IMR-90 (cell line): Measurements from ENCODE around the gene JAK1. TPM values are rescaled to one million over a fixed set of nuclear protein-coding genes. Genes with fewer than 3 reads are reported as not detected.

Experiments
- ATAC-seq: fragments of 200-7000 bp; cut with Tn5 transposase; 2 replicates; pipeline ENCODE4 v1.9.1; 2020; ENCODE audit warnings: low read depth, mild to moderate bottlenecking, moderate library complexity
- BruUV-seq: library from RNA; stranded (reverse); fragments of 400-500 nt; replicated peaks from 2 replicates; lab custom pipeline; 2021; lab: Mats Ljungman, UMichigan
- CTCF ChIA-PET: fragments of 300-600 bp; formaldehyde crosslinking; extraction: SDS; loops from one replicate; lab custom pipeline; 2021; ENCODE audit warnings: antibody characterized with exemption; lab: Yijun Ruan, JAX
- POLR2A ChIA-PET: fragments of 300-600 bp; sonication (Branson Sonifier 250); formaldehyde crosslinking; loops from one replicate; lab custom pipeline; 2022; ENCODE audit warnings: antibody characterized with exemption; ENCODE audit not compliant: unreplicated experiment; lab: Charles Lee
- DNase-seq: peaks from one replicate; pipeline ENCODE4 v3.0.0; 2013
- H2AFZ ChIP-seq: replicated peaks from 2 replicates; pipeline ENCODE3; 2013; ENCODE audit warnings: low read length, mild to moderate bottlenecking; ENCODE audit not compliant: poor library complexity
- H2AK5ac ChIP-seq: 2 replicates; pipeline ENCODE4 v1.6.1; 2013; ENCODE audit warnings: low read depth, low read length, inconsistent platforms
- H2AK9ac ChIP-seq: replicated peaks from 2 replicates; pipeline ENCODE3; 2013; ENCODE audit warnings: mild to moderate bottlenecking, low read depth, low read length, moderate library complexity; ENCODE audit not compliant: poor library complexity
- H2BK120ac ChIP-seq: 2 replicates; pipeline ENCODE4 v1.6.1; 2013; ENCODE audit warnings: low read depth, low read length, inconsistent platforms
- H2BK15ac ChIP-seq: 3 replicates; pipeline ENCODE4 v1.6.1; 2013; ENCODE audit warnings: low read depth, low read length, inconsistent platforms
- H2BK20ac ChIP-seq: 2 replicates; pipeline ENCODE4 v1.6.1; 2013; ENCODE audit warnings: low read depth, mild to moderate bottlenecking, inconsistent platforms, low read length, moderate library complexity
- H2BK5ac ChIP-seq: 2 replicates; pipeline ENCODE4 v1.6.1; 2013; ENCODE audit warnings: mild to moderate bottlenecking, low read depth, low read length, inconsistent platforms; ENCODE audit not compliant: poor library complexity, severe bottlenecking
- H3K14ac ChIP-seq: replicated peaks from 2 replicates; pipeline ENCODE4 v1.6.1; 2013; ENCODE audit warnings: low read depth, low read length, inconsistent platforms
- H3K18ac ChIP-seq: 2 replicates; pipeline ENCODE4 v1.6.1; 2013; ENCODE audit warnings: low read depth, low read length, control low read depth
- H3K23ac ChIP-seq: 2 replicates; pipeline ENCODE4 v1.6.1; 2013; ENCODE audit warnings: low read depth, low read length, inconsistent platforms
- H3K27ac ChIP-seq: 2 replicates; pipeline ENCODE4 v1.5.1; 2013; ENCODE audit warnings: mild to moderate bottlenecking, control low read depth, low read length; ENCODE audit not compliant: insufficient read depth
- H3K27me3 ChIP-seq: 2 replicates; pipeline ENCODE4 v1.6.1; 2013; ENCODE audit warnings: low read length; ENCODE audit not compliant: control insufficient read depth, insufficient read depth
- H3K36me3 ChIP-seq: 2 replicates; pipeline ENCODE4 v1.6.1; 2013; ENCODE audit warnings: low read length, mixed read lengths; ENCODE audit not compliant: control insufficient read depth, insufficient read depth
- H3K4ac ChIP-seq: 2 replicates; pipeline ENCODE4 v1.6.1; 2013; ENCODE audit warnings: low read depth, low read length, inconsistent platforms
- H3K4me1 ChIP-seq: 2 replicates; pipeline ENCODE4 v1.6.1; 2013; ENCODE audit warnings: low read length, mixed read lengths; ENCODE audit not compliant: control insufficient read depth, insufficient read depth
- H3K4me2 ChIP-seq: 2 replicates; pipeline ENCODE4 v1.6.1; 2013; ENCODE audit warnings: low read depth, mild to moderate bottlenecking, control low read depth, low read length, moderate library complexity
- H3K4me3 ChIP-seq: 2 replicates; pipeline ENCODE4 v1.5.1; 2013; ENCODE audit warnings: low read depth, mild to moderate bottlenecking, control low read depth, low read length, moderate library complexity; ENCODE audit not compliant: insufficient read depth
- H3K56ac ChIP-seq: 2 replicates; pipeline ENCODE4 v1.6.1; 2013; ENCODE audit warnings: low read length, inconsistent platforms; ENCODE audit not compliant: insufficient read depth; ENCODE audit errors: extremely low read depth
- H3K79me1 ChIP-seq, 2 experiments: 2 replicates each; pipeline ENCODE4 v1.6.1; 2013; ENCODE audit warnings: low read length in 2 of 2, inconsistent platforms in 1 of 2, low read depth in 1 of 2
- H3K9ac ChIP-seq: 2 replicates; pipeline ENCODE4 v1.6.1; 2013; ENCODE audit warnings: low read depth, low read length, control low read depth
- H3K9me1 ChIP-seq: 2 replicates; pipeline ENCODE4 v1.6.1; 2013; ENCODE audit warnings: low read length, inconsistent platforms; ENCODE audit not compliant: insufficient read depth
- H3K9me3 ChIP-seq: 2 replicates; pipeline ENCODE4 v1.6.1; 2013; ENCODE audit warnings: low read length; ENCODE audit not compliant: control insufficient read depth, insufficient read depth
- H4K20me1 ChIP-seq: 2 replicates; pipeline ENCODE4 v1.6.1; 2013; ENCODE audit warnings: low read length, inconsistent platforms; ENCODE audit not compliant: insufficient read depth
- H4K5ac ChIP-seq: 2 replicates; pipeline ENCODE4 v1.6.1; 2013; ENCODE audit warnings: mild to moderate bottlenecking, low read depth, low read length, control low read depth
- H4K8ac ChIP-seq, 2 experiments: 2 replicates each; pipeline ENCODE4 v1.6.1; 2013; ENCODE audit warnings: low read depth in 2 of 2, low read length in 2 of 2, control low read depth in 1 of 2, inconsistent platforms in 1 of 2
- H4K91ac ChIP-seq: 2 replicates; pipeline ENCODE4 v1.6.1; 2013; ENCODE audit warnings: low read depth, low read length, inconsistent platforms; ENCODE audit not compliant: insufficient read depth
- BHLHE40 ChIP-seq: fragments of 150-350 bp; IDR thresholded peaks from 2 replicates; pipeline ENCODE4 v1.6.1; 2016; ENCODE audit warnings: mild to moderate bottlenecking, low read depth, low read length
- CEBPB ChIP-seq: IDR thresholded peaks from 2 replicates; pipeline ENCODE4 v1.6.1; 2012; ENCODE audit warnings: low read depth, low read length, improper control_type of control experiment
- MAFK ChIP-seq: IDR thresholded peaks from 2 replicates; pipeline ENCODE4 v1.6.1; 2012; ENCODE audit warnings: low read depth, low read length, improper control_type of control experiment
- MAZ ChIP-seq: IDR thresholded peaks from 2 replicates; pipeline ENCODE4 v1.6.1; 2012; ENCODE audit warnings: low read depth, mild to moderate bottlenecking, low read length, improper control_type of control experiment, moderate library complexity, borderline replicate concordance
- NFE2L2 ChIP-seq: fragments of 150-350 bp; IDR thresholded peaks from 2 replicates; pipeline ENCODE4 v1.6.1; 2016; ENCODE audit warnings: low read depth, mild to moderate bottlenecking, low read length
- POLR2A ChIP-seq: IDR thresholded peaks from 2 replicates; pipeline ENCODE4 v1.6.1; 2012; ENCODE audit warnings: mild to moderate bottlenecking, low read depth, low read length
- RAD21 ChIP-seq: IDR thresholded peaks from 2 replicates; pipeline ENCODE4 v1.6.1; 2012; ENCODE audit warnings: low read length, improper control_type of control experiment
- RCOR1 ChIP-seq: IDR thresholded peaks from 2 replicates; pipeline ENCODE4 v1.6.1; 2012; ENCODE audit warnings: mild to moderate bottlenecking, low read length, improper control_type of control experiment; ENCODE audit not compliant: insufficient replicate concordance
- RFX5 ChIP-seq: IDR thresholded peaks from 2 replicates; pipeline ENCODE4 v1.8.0; 2012; ENCODE audit warnings: low read depth, mild to moderate bottlenecking, low read length, moderate library complexity
- dilution Hi-C: fragments of 300-500 bp; cut with HindIII; formaldehyde crosslinking; loops from one replicate; pipeline ENCODE4 v1.14.3; 2018; ENCODE audit warnings: low sequenced_read_pairs; ENCODE audit not compliant: unreplicated experiment
- in situ Hi-C: fragments of 300-500 bp; cut with MboI; formaldehyde crosslinking; loops from 3 replicates; pipeline ENCODE4 v1.14.3; 2019; ENCODE audit warnings: low sequenced_read_pairs, inconsistent platforms, mixed read lengths
- intact Hi-C: fragments of 100-400 bp; cut with micrococcal nuclease; formaldehyde crosslinking; loops from 2 replicates; pipeline ENCODE4 v1.10.0; 2022
- polyA plus RNA-seq, 3 experiments: library from polyadenylated mRNA; depleted of rRNA; stranded (reverse); fragments of >200 nt; gene quantifications; 2 replicates each; pipeline ENCODE4 v1.2.3, GENCODE V29; 2012; ENCODE audit warnings: low replicate concordance in 1 of 3
- total RNA-seq: library from RNA; depleted of rRNA; stranded (reverse); fragments of >200 nt; gene quantifications from 2 replicates; pipeline ENCODE4 v1.2.3, GENCODE V29; 2012
- TF ChIP-seq, protein P1 (sequence below): fragments of 150-350 bp; IDR thresholded peaks from 2 replicates; pipeline ENCODE4 v1.6.1; 2016; ENCODE audit warnings: low read depth, mild to moderate bottlenecking, low read length, moderate library complexity, borderline replicate concordance
- TF ChIP-seq, protein P2 (sequence below): conservative IDR thresholded peaks from 2 replicates; pipeline ENCODE4 v1.5.1; 2012; ENCODE audit warnings: mild to moderate bottlenecking, low read depth, low read length, improper control_type of control experiment

JAK1 gene
- total and polyA plus RNA-seq, 2 of the 4 experiments (the other 2 are of a cell fraction), result 76.9 to 103 TPM

- H2BK5ac ChIP-seq, result no peak overlapping the region
- DNase-seq, result no peak
- intact Hi-C loops, result no loop called here
- H4K20me1 ChIP-seq, result no peaks in the 10 kb centered on the region
- no peaks in the 10 kb centered on the region for H3K36me3 ChIP-seq
- H3K56ac ChIP-seq, result no peak overlapping the region
- TF ChIP-seq RFX5 (no peak), MAFK (no peak), POLR2A (no peak), NFE2L2 (no peak), MAZ (no peak), BHLHE40 (no peak), CEBPB (no peak), RAD21 (no peak), RCOR1 (no peak)
- TF ChIP-seq, protein P1, sequence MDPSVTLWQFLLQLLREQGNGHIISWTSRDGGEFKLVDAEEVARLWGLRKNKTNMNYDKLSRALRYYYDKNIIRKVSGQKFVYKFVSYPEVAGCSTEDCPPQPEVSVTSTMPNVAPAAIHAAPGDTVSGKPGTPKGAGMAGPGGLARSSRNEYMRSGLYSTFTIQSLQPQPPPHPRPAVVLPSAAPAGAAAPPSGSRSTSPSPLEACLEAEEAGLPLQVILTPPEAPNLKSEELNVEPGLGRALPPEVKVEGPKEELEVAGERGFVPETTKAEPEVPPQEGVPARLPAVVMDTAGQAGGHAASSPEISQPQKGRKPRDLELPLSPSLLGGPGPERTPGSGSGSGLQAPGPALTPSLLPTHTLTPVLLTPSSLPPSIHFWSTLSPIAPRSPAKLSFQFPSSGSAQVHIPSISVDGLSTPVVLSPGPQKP, result no peak
- TF ChIP-seq, protein P2, sequence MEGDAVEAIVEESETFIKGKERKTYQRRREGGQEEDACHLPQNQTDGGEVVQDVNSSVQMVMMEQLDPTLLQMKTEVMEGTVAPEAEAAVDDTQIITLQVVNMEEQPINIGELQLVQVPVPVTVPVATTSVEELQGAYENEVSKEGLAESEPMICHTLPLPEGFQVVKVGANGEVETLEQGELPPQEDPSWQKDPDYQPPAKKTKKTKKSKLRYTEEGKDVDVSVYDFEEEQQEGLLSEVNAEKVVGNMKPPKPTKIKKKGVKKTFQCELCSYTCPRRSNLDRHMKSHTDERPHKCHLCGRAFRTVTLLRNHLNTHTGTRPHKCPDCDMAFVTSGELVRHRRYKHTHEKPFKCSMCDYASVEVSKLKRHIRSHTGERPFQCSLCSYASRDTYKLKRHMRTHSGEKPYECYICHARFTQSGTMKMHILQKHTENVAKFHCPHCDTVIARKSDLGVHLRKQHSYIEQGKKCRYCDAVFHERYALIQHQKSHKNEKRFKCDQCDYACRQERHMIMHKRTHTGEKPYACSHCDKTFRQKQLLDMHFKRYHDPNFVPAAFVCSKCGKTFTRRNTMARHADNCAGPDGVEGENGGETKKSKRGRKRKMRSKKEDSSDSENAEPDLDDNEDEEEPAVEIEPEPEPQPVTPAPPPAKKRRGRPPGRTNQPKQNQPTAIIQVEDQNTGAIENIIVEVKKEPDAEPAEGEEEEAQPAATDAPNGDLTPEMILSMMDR, result no peak
- H3K4me2 ChIP-seq, result no peak overlapping the region
- H2AFZ ChIP-seq, result no peak overlapping the region
- no peak overlapping the region for H3K18ac ChIP-seq
- H3K23ac ChIP-seq, result no peak overlapping the region
- no peak overlapping the region for H2BK15ac ChIP-seq
- ChIA-PET CTCF (interaction anchor here (0.6 kb wide), 1 partner anchor 46 kb away, joined by 3 read pairs; no protein-coding TSS in a partner anchor), POLR2A (no interaction called here)
- H2AK5ac ChIP-seq, result no peak overlapping the region
- H2BK20ac ChIP-seq, result no peak overlapping the region
- H4K5ac ChIP-seq, result no peak overlapping the region
- peaks cover 3% of the 10 kb centered on the region; the same call in 1 of the 2 replicates for H3K9me3 ChIP-seq
- H2BK120ac ChIP-seq, result no peak overlapping the region
- no peak overlapping the region for H3K4ac ChIP-seq
- no peak overlapping the region for H3K4me3 ChIP-seq
- no peak overlapping the region for H4K91ac ChIP-seq
- no peak overlapping the region for H4K8ac ChIP-seq
- no peaks in the 10 kb centered on the region for H3K79me1 ChIP-seq
- no TSS peak for BruUV-seq
- no peak overlapping the region for H3K14ac ChIP-seq
- ATAC-seq, result no peak
- no peaks in the 10 kb centered on the region for H3K4me1 ChIP-seq
- H2AK9ac ChIP-seq, result no peak overlapping the region
- dilution Hi-C loops, result no loop called here
- H3K9ac ChIP-seq, result no peak overlapping the region
- H3K27ac ChIP-seq, result no peak overlapping the region
- no peaks in the 10 kb centered on the region for H3K27me3 ChIP-seq
- H3K9me1 ChIP-seq, result no peaks in the 10 kb centered on the region
- in situ Hi-C loops, result no loop called here
Observed at GRCh38 chr1:65014321-65014720, 48.0 kb upstream of the JAK1 start.
